H9 (cell line): ENCODE measurements around the gene CYTH3. TPM values are rescaled to one million over a fixed set of nuclear protein-coding genes. Genes with fewer than 3 reads are reported as not detected.
A peak's percentile ranks its signal among the peaks of the same experiment; 100 is the strongest.

ENCODE experiments used
- DNase-seq: peaks from one replicate; pipeline ENCODE4 v3.0.0-alpha.2; 2017
- H2AFZ ChIP-seq: one replicate; pipeline ENCODE4 v1.6.1; 2013; ENCODE audit warnings: mild to moderate bottlenecking, low read length, control low read depth, moderate library complexity
- H2AK5ac ChIP-seq: 2 replicates; pipeline ENCODE4 v1.6.1; 2013; ENCODE audit warnings: low read length, control low read depth, mixed read lengths; ENCODE audit not compliant: insufficient read length
- H2BK120ac ChIP-seq: one replicate; pipeline ENCODE4 v1.6.1; 2013; ENCODE audit warnings: low read depth, mild to moderate bottlenecking, low read length, control low read depth, inconsistent platforms; ENCODE audit not compliant: poor library complexity, severe bottlenecking
- H2BK12ac ChIP-seq: 2 replicates; pipeline ENCODE4 v1.6.1; 2013; ENCODE audit warnings: low read length, control low read depth, mixed read lengths, low read depth; ENCODE audit not compliant: insufficient read length
- H2BK15ac ChIP-seq: 2 replicates; pipeline ENCODE4 v1.6.1; 2013; ENCODE audit warnings: low read depth, low read length, control low read depth
- H2BK20ac ChIP-seq: one replicate; pipeline ENCODE4 v1.6.1; 2013; ENCODE audit warnings: low read depth, mild to moderate bottlenecking, low read length, control low read depth, inconsistent platforms; ENCODE audit not compliant: poor library complexity, severe bottlenecking
- H2BK5ac ChIP-seq: 2 replicates; pipeline ENCODE4 v1.6.1; 2013; ENCODE audit warnings: low read length, control low read depth, mixed read lengths; ENCODE audit not compliant: insufficient read length
- H3K14ac ChIP-seq: 2 replicates; pipeline ENCODE4 v1.6.1; 2013; ENCODE audit warnings: low read length, control low read depth; ENCODE audit not compliant: insufficient read depth
- H3K18ac ChIP-seq: 2 replicates; pipeline ENCODE4 v1.6.1; 2013; ENCODE audit warnings: low read depth, mild to moderate bottlenecking, mixed read lengths, low read length, control low read depth; ENCODE audit not compliant: insufficient read length
- H3K23ac ChIP-seq: 2 replicates; pipeline ENCODE4 v1.6.1; 2013; ENCODE audit warnings: low read length, control low read depth, mixed read lengths, low read depth; ENCODE audit not compliant: insufficient read length
- H3K23me2 ChIP-seq: 2 replicates; pipeline ENCODE4 v1.6.1; 2013; ENCODE audit warnings: low read depth, mild to moderate bottlenecking, mixed read lengths, low read length, control low read depth; ENCODE audit not compliant: insufficient read length, poor library complexity, severe bottlenecking
- H3K27ac ChIP-seq: 2 replicates; pipeline ENCODE4 v1.5.1; 2013; ENCODE audit warnings: low read length, control low read depth, mixed read lengths, low read depth; ENCODE audit not compliant: insufficient read length
- H3K27me3 ChIP-seq: 2 replicates; pipeline ENCODE4 v1.6.1; 2013; ENCODE audit warnings: low read length, control low read depth, inconsistent platforms; ENCODE audit not compliant: insufficient read depth
- H3K4ac ChIP-seq: 2 replicates; pipeline ENCODE4 v1.6.1; 2013; ENCODE audit warnings: low read depth, mild to moderate bottlenecking, control low read depth, inconsistent platforms, low read length, moderate library complexity
- H3K4me1 ChIP-seq: 2 replicates; pipeline ENCODE4 v1.6.1; 2013; ENCODE audit warnings: low read length, control low read depth, inconsistent platforms; ENCODE audit not compliant: insufficient read depth
- H3K4me2 ChIP-seq: 2 replicates; pipeline ENCODE4 v1.6.1; 2013; ENCODE audit warnings: low read length, control low read depth, mixed read lengths; ENCODE audit not compliant: insufficient read length, insufficient read depth
- H3K56ac ChIP-seq: 2 replicates; pipeline ENCODE4 v1.6.1; 2013; ENCODE audit warnings: low read depth, mild to moderate bottlenecking, mixed read lengths, low read length, control low read depth; ENCODE audit not compliant: insufficient read length
- H3K79me1 ChIP-seq: 2 replicates; pipeline ENCODE4 v1.6.1; 2013; ENCODE audit warnings: low read depth, mild to moderate bottlenecking, moderate library complexity, low read length, control low read depth, inconsistent platforms; ENCODE audit not compliant: insufficient read depth, poor library complexity, severe bottlenecking
- H3K79me2 ChIP-seq: 2 replicates; pipeline ENCODE4 v1.6.1; 2013; ENCODE audit warnings: low read length, control low read depth, inconsistent platforms; ENCODE audit not compliant: insufficient read depth
- H3K9ac ChIP-seq: 2 replicates; pipeline ENCODE4 v1.6.1; 2013; ENCODE audit warnings: low read length, control low read depth, mixed read lengths; ENCODE audit not compliant: insufficient read length; ENCODE audit errors: extremely low read depth
- H3K9me3 ChIP-seq: one replicate; pipeline ENCODE4 v1.6.1; 2013; ENCODE audit warnings: low read depth, low read length, inconsistent platforms; ENCODE audit not compliant: control insufficient read depth
- H3T11ph ChIP-seq: one replicate; pipeline ENCODE4 v1.6.1; 2013; ENCODE audit warnings: mild to moderate bottlenecking, low read length, control low read depth, inconsistent platforms
- H4K20me1 ChIP-seq: one replicate; pipeline ENCODE4 v1.6.1; 2013; ENCODE audit not compliant: control insufficient read depth, insufficient read length, insufficient read depth
- H4K5ac ChIP-seq: 2 replicates; pipeline ENCODE4 v1.6.1; 2013; ENCODE audit warnings: low read depth, mild to moderate bottlenecking, mixed read lengths, low read length, control low read depth; ENCODE audit not compliant: insufficient read length
- H4K8ac ChIP-seq: replicated peaks from 2 replicates; pipeline ENCODE4 v1.6.1; 2013; ENCODE audit warnings: low read length, control low read depth, mixed read lengths, low read depth; ENCODE audit not compliant: insufficient read length
- H4K91ac ChIP-seq: 2 replicates; pipeline ENCODE4 v1.6.1; 2013; ENCODE audit warnings: low read depth, mild to moderate bottlenecking, moderate library complexity, mixed read lengths, low read length, control low read depth; ENCODE audit not compliant: insufficient read length
- H3K27ac Mint-ChIP-seq, 3 experiments: 2 replicates in 2 of 3; 3 replicates in 1 of 3; pipeline ENCODE4 v1.8.0; 2020 to 2021; ENCODE audit warnings: mixed read lengths in 3 of 3, mild to moderate bottlenecking in 1 of 3, moderate library complexity in 1 of 3
- H3K27me3 Mint-ChIP-seq: 2 replicates; pipeline ENCODE4 v1.8.0; 2021; ENCODE audit warnings: low read depth, mild to moderate bottlenecking, moderate library complexity, mixed read lengths
- H3K36me3 Mint-ChIP-seq, 3 experiments: 2 replicates in 2 of 3; 3 replicates in 1 of 3; pipeline ENCODE4 v1.8.0; 2020 to 2021; ENCODE audit warnings: low read depth in 3 of 3, mixed read lengths in 3 of 3; ENCODE audit not compliant: insufficient read depth in 1 of 3
- H3K4me1 Mint-ChIP-seq, 2 experiments: 2 replicates each; pipeline ENCODE4 v1.8.0; 2020; ENCODE audit warnings: mixed read lengths in 2 of 2
- H3K4me3 Mint-ChIP-seq, 2 experiments: 2 replicates in 1 of 2; 3 replicates in 1 of 2; pipeline ENCODE4 v1.8.0; 2020 to 2021; ENCODE audit warnings: mild to moderate bottlenecking in 2 of 2, mixed read lengths in 2 of 2, moderate library complexity in 1 of 2
- H3K9me3 Mint-ChIP-seq, 2 experiments: 2 replicates in 1 of 2; 3 replicates in 1 of 2; pipeline ENCODE4 v1.8.0; 2020; ENCODE audit warnings: mild to moderate bottlenecking in 2 of 2, mixed read lengths in 2 of 2, moderate library complexity in 1 of 2
- CTCF ChIP-seq: fragments of 200-600 bp; sonication (generic); conservative IDR thresholded peaks from 3 replicates; pipeline ENCODE4 v1.8.0; 2021; ENCODE audit warnings: antibody characterized with exemption, mild to moderate bottlenecking
- WGBS: extraction: QIAGEN DNeasy Blood & Tissue Kit; methylation state at CpG from one replicate; pipeline ENCODE4 v1.1.7; 2013; ENCODE audit warnings: missing lambda C conversion rate, low lambda C conversion rate, mixed read lengths; ENCODE audit not compliant: insufficient read length; ENCODE audit errors: extremely low coverage; 5-methylcytosine and 5-hydroxymethylcytosine counted together
- total RNA-seq: library from RNA; stranded (reverse); gene quantifications from 2 replicates; pipeline ENCODE4 v1.2.1, GENCODE V29; 2021

Gene CYTH3
- total RNA-seq, 1 experiment from 2014 or later, result 12.3 TPM

DNA sequence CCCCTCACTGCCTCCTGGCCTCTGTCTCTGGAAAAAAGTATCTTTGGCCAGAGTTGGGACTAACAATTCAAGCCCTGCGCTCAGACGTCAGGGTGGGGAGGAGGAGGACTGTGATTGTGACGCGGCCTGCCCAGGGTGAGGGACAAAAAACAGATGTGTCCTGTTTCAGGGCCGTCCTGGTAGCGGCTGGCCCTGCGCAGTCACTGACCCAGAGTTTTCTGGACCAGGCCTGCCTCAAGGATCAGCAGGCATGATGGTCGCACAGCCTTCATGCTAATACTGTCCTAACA lies 110.1 kb downstream of the CYTH3 start:
- Histone ChIP-seq H3K4me1 (no peaks in the 10 kb centered on the region), H3K23ac (no peak overlapping the region), H3K27me3 (no peaks in the 10 kb centered on the region), H2BK5ac (no peak overlapping the region), H3K27ac (no peak overlapping the region), H4K91ac (no peak overlapping the region), H3K9ac (no peak overlapping the region), H2AFZ (no peak overlapping the region), H4K20me1 (no peaks in the 10 kb centered on the region), H4K8ac (no peak overlapping the region), H3K79me1 (no peaks in the 10 kb centered on the region), H2BK120ac (no peak overlapping the region), H3K23me2 (no peaks in the 10 kb centered on the region), H3K4ac (no peak overlapping the region), H2BK15ac (no peak overlapping the region), H3K56ac (no peak overlapping the region), H2BK20ac (no peak overlapping the region), H2AK5ac (no peak overlapping the region), H3T11ph (no peak overlapping the region), H3K18ac (no peak overlapping the region), H3K79me2 (no peaks in the 10 kb centered on the region), H3K14ac (no peak overlapping the region), H3K4me2 (no peak overlapping the region), H3K9me3 (no peaks in the 10 kb centered on the region), H2BK12ac (no peak overlapping the region), H4K5ac (no peak overlapping the region)
- H3K36me3 Mint-ChIP-seq, result peaks cover 6 to 36% (median 29%) of the 10 kb centered on the region in 3 experiments; a peak in 6 of 7 replicates
- no CpG with 5 or more reads among the region's 8 CpGs for WGBS
- H3K4me3 Mint-ChIP-seq, result no peak overlapping the region
- TF ChIP-seq CTCF, result no peak
- no peak for DNase-seq
- H3K27ac Mint-ChIP-seq, result peak overlapping the region in 1 of 3 experiments; percentile 47; a peak in 1 of 7 replicates
- H3K9me3 Mint-ChIP-seq, result no peaks in the 10 kb centered on the region
- peaks cover 8 to 20% of the 10 kb centered on the region in 2 experiments; a peak in 3 of 4 replicates for H3K4me1 Mint-ChIP-seq
- no peaks in the 10 kb centered on the region; the same call in none of the 2 replicates for H3K27me3 Mint-ChIP-seq
